ENCODE measurements around the gene PTPN14.

The PTPN14 gene

DNA sequence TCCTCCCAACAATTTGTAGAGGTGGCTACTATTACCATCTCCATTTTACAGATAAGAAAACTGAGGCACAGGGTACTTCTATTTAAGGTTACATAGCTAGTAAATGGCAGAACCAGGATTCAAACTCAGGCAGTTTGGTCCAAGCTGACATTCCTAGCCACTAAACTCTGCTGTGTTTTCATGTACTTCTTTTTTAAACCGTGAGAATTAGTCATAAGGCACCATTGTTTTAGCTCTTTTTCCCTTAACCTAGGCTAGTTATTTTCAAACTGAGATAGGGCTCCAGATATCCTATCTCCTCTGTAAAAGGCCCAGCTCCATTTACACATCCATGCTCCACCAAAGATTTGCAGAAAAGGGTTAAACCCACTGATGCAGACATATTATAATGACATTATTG lies 92.9 kb downstream of the PTPN14 start:
- Histone ChIP-seq H3K4me3 (ENCODE audit: low read length, poor library complexity, severe bottlenecking) (no peak overlapping the region), H3K36me3 (ENCODE audit: insufficient read depth, low read length) (no peaks in the 10 kb centered on the region), H4K20me1 (ENCODE audit: insufficient read depth, low read length, poor library complexity, severe bottlenecking) (no peaks in the 10 kb centered on the region), H3K4me2 (ENCODE audit: low read depth, low read length, poor library complexity, severe bottlenecking) (no peak overlapping the region), H3K9me3 (ENCODE audit: insufficient read depth, low read depth, low read length) (no peaks in the 10 kb centered on the region), H3K27me3 (ENCODE audit: insufficient read depth, low read length, poor library complexity, severe bottlenecking) (no peaks in the 10 kb centered on the region), H3K79me2 (ENCODE audit: insufficient read depth, low read length) (0 out of 2 replicates have a peak, but pooled peaks cover 6% of the 10 kb centered on the region), H3K9me2 (replicated peaks; ENCODE audit: low read depth, low read length) (no peaks in the 10 kb centered on the region), H2AFZ (ENCODE audit: low read length) (no peak overlapping the region), H3K9ac (ENCODE audit: low read depth, low read length, poor library complexity, severe bottlenecking) (no peak overlapping the region), H3F3A (ENCODE audit: low read depth) (no peaks in the 10 kb centered on the region), H3K4me1 (ENCODE audit: insufficient read depth, low read length, poor library complexity, severe bottlenecking) (peaks cover 39% of the 10 kb centered on the region)
- TF ChIP-seq EZH2phosphoT487 (IDR thresholded peaks at IDR 0.05; ENCODE audit: borderline replicate concordance) = no peak
- TF ChIP-seq, protein P1, sequence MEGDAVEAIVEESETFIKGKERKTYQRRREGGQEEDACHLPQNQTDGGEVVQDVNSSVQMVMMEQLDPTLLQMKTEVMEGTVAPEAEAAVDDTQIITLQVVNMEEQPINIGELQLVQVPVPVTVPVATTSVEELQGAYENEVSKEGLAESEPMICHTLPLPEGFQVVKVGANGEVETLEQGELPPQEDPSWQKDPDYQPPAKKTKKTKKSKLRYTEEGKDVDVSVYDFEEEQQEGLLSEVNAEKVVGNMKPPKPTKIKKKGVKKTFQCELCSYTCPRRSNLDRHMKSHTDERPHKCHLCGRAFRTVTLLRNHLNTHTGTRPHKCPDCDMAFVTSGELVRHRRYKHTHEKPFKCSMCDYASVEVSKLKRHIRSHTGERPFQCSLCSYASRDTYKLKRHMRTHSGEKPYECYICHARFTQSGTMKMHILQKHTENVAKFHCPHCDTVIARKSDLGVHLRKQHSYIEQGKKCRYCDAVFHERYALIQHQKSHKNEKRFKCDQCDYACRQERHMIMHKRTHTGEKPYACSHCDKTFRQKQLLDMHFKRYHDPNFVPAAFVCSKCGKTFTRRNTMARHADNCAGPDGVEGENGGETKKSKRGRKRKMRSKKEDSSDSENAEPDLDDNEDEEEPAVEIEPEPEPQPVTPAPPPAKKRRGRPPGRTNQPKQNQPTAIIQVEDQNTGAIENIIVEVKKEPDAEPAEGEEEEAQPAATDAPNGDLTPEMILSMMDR (conservative IDR thresholded peaks at IDR 0.05; ENCODE audit: low read length) = no peak

DNA sequence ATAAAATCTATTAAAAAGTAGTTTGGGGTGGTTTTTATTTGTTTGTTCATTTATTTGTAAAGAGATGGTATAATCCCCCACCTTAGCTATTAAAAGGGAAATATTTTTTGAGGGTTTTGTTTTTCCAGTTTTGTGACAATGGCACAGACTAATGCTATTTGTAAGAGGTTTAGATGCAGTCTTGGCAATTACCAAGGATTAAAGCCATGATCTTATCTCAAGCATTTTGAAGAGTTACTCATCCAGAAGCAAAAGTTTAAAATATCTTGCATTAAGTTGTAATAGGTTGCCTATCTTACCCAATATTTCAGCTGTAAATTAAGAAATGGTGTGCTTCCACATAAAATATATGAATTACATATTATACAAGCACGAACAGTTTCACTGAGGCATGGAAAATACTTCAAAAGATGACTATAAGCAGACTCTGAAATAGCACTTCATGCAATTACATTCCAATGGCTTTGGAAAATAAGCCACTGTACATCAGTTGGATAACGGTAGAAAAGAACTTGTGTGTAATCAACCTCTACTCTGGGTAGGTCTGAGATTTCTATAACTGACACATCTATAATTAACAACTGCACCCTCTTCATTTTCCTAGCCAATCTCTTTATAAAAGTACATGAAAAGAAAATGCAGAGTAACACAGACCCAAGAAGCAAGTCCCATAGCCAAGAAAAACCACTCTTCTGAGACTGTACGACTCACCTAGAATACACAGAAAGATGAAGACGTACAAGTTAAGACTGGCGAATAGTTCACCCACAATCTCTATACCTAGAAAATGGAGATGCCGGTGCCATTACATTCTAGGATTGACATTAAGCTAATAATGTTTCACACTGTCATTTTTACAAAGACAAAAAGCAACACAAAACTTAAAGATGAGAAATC lies 95.2 kb downstream of the PTPN14 start:
- H3K9me2 ChIP-seq (replicated peaks; ENCODE audit: low read depth, low read length) = no peaks in the 10 kb centered on the region
- no peaks in the 10 kb centered on the region for H3F3A ChIP-seq (ENCODE audit: low read depth)
- TF ChIP-seq, protein P1 (conservative IDR thresholded peaks at IDR 0.05; ENCODE audit: low read length) = no peak
- TF ChIP-seq EZH2phosphoT487 (IDR thresholded peaks at IDR 0.05; ENCODE audit: borderline replicate concordance) = no peak
- peaks cover 45% of the 10 kb centered on the region for H3K4me1 ChIP-seq (ENCODE audit: insufficient read depth, low read length, poor library complexity, severe bottlenecking)
- H3K27me3 ChIP-seq (ENCODE audit: insufficient read depth, low read length, poor library complexity, severe bottlenecking) = no peaks in the 10 kb centered on the region
- H2AFZ ChIP-seq (ENCODE audit: low read length) = no peak overlapping the region
- H3K36me3 ChIP-seq (ENCODE audit: insufficient read depth, low read length) = no peaks in the 10 kb centered on the region
- no peak overlapping the region for H3K4me3 ChIP-seq (ENCODE audit: low read length, poor library complexity, severe bottlenecking)
- H3K79me2 ChIP-seq (ENCODE audit: insufficient read depth, low read length) = 0 out of 2 replicates have a peak, but pooled peaks cover 6% of the 10 kb centered on the region
- H3K9me3 ChIP-seq (ENCODE audit: insufficient read depth, low read depth, low read length) = no peaks in the 10 kb centered on the region
- no peaks in the 10 kb centered on the region for H4K20me1 ChIP-seq (ENCODE audit: insufficient read depth, low read length, poor library complexity, severe bottlenecking)
- peak overlapping the region; percentile 12 for H3K9ac ChIP-seq (ENCODE audit: low read depth, low read length, poor library complexity, severe bottlenecking)
- H3K4me2 ChIP-seq (ENCODE audit: low read depth, low read length, poor library complexity, severe bottlenecking) = peak overlapping the region; percentile 49

DNA sequence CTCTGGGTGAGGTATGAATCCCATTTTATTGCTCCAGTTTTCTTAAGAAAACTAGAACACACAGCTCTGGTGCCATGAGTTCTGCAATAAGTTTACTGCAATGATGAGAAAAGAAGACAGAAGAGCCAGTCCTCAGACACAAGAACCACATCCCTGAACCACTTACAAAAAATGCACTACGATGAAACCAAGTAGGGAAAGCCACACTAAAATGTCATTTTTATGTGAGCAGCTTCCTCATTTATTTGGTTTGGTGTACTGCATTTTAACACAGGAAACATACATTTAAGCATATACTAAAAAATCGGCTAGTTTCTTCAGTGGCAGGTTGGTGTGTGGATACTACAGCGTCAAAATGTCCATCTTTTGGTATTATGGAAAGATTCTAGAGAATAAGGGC lies 95.9 kb downstream of the PTPN14 start:
- H3K79me2 ChIP-seq (ENCODE audit: insufficient read depth, low read length) = 0 out of 2 replicates have a peak, but pooled peaks cover 6% of the 10 kb centered on the region
- H3K9me3 ChIP-seq (ENCODE audit: insufficient read depth, low read depth, low read length) = no peaks in the 10 kb centered on the region
- peak overlapping the region; percentile 49 for H3K4me2 ChIP-seq (ENCODE audit: low read depth, low read length, poor library complexity, severe bottlenecking)

More for the DNA sequence above, 95.9 kb downstream of the PTPN14 start:
- Histone ChIP-seq H3F3A (ENCODE audit: low read depth) (no peaks in the 10 kb centered on the region), H4K20me1 (ENCODE audit: insufficient read depth, low read length, poor library complexity, severe bottlenecking) (no peaks in the 10 kb centered on the region), H2AFZ (ENCODE audit: low read length) (no peak overlapping the region), H3K9me2 (replicated peaks; ENCODE audit: low read depth, low read length) (no peaks in the 10 kb centered on the region), H3K4me3 (ENCODE audit: low read length, poor library complexity, severe bottlenecking) (peak overlapping the region; percentile 9), H3K27me3 (ENCODE audit: insufficient read depth, low read length, poor library complexity, severe bottlenecking) (no peaks in the 10 kb centered on the region), H3K36me3 (ENCODE audit: insufficient read depth, low read length) (no peaks in the 10 kb centered on the region; the same call in 1 of the 2 replicates), H3K9ac (ENCODE audit: low read depth, low read length, poor library complexity, severe bottlenecking) (peak overlapping the region; percentile 12), H3K4me1 (ENCODE audit: insufficient read depth, low read length, poor library complexity, severe bottlenecking) (peaks cover 45% of the 10 kb centered on the region)
- TF ChIP-seq, protein P1 (conservative IDR thresholded peaks at IDR 0.05; ENCODE audit: low read length) = no peak
- TF ChIP-seq EZH2phosphoT487 (IDR thresholded peaks at IDR 0.05; ENCODE audit: borderline replicate concordance) = no peak
